ENCODE results near the gene PTPRD.

The PTPRD gene

DNA sequence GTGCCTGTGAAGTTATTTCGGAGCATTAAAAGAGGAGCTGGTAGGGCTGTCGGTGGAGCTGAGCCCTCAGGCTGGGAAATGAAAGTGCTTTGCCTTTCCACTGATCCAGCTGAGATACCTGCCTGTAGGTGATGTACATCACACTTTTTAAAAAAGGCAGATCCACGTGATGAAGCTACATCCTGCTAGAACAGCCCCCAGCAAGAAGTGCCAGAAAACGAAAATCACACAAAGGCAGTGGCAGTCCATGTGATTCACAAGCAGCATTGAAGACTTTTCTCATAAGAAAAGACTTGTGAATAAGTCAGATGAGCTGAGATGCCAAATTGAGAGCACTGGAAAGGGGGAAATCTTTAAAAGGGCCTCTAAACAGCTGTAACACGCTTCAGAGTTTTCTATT is 765.1 kb downstream of the PTPRD start:
- no peak for DNase-seq

DNA sequence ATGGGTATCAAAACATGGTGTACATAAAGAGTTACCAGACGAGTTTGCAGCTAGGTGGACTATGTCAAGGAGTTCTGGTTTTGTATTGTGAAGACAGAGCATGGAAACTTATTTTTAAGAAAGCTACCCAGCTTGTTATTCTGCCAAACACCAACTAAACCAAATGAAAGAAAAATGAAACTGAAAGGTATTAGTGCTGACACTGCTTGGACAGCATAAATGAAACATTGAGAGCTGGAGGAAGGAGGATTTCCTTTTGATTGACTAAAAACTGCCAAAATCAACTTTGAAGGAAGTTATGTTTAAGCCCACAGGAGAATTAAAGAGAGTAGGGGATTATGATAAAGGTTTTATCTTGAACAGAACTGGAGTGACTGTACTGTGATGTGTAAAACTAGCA is 766.2 kb downstream of the PTPRD start:
- no peak for DNase-seq

- no peak for DNase-seq
Observed at GRCh38 chr9:9820436-9820835, 792.4 kb downstream of the PTPRD start.

DNA sequence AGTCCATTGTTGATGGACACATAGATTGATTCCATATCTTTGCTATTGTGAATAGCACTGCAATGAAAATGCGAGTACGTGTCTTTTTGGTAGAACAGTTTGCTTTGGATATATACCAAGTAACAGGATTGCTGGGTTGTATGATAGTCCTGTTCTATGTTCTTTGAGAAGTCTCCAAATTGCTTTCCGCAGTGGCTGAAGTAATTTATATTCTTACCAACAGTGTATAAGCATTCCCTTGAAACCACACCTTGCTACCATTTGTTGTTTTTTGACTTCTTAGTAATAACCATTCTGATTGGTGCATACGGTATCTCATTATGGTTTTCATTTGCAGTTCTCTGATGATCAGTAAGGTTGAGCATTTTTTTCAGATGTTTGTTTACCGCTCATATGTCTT is 792.9 kb downstream of the PTPRD start:
- no peak for DNase-seq

DNA sequence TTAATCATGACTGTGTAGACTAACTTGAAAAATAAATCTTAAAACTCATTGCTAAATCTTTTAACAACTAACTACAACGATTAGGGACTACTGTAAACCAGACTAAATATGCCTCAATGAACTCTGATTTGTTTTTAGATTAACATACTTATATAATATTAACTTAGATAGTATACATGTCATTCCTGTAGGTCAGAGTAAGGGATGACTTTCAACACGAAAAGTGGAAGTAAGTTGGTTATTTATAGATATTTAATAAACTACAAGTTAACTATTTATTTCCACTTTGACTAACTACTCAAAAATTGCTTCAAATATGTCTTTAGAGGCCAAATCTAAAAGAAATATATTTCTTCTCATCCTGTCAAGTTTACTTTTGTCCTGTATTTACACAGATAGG is 795.6 kb downstream of the PTPRD start:
- DNase-seq: no peak

DNA sequence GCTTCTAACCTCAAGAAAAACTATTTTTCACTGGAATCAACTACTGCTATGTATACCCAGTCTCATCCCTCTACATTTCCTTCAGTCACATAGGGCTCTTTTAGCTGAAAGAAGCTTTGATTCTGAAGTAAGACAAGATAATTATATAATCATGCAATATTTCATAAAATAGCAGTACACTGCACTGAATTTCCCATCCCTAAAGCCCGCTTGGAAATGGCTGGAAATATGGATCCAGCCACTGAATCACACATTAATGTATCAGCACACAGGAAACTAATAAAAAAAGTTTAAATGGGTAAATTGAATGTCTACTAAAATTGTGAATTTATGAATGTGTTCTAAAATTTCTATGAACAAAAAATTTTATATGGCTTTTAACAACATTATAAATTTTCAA is 808.7 kb downstream of the PTPRD start:
- no peak for DNase-seq

DNA sequence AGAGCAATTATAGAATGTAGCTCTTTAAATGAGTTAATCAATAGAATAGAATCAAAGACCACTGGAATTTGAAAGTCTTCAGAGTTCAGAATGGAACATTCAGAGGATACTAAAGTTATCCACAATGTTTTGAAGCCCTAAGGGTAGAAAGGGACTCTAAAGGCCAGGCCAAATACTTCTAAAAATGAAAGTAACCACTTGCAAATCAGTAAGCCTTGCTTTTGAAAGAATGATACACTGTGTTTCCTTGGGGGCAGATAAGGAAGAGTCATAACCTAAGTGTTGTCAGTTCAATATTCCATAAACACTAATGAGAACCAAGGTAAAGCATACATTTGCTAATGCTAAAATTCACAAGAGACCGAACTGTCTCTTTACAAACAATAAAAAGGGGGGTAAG is 813.5 kb downstream of the PTPRD start:
- DNase-seq: no peak

- peak in 1 of 2 experiments; percentile 4 for DNase-seq
Observed at GRCh38 chr9:9792144-9792857, 820.5 kb downstream of the PTPRD start.

GRCh38 chr9:9791611-9792010 is 821.2 kb downstream of the PTPRD start:
- DNase-seq: peak; percentile 1 to 3

GRCh38 chr9:9790216-9790872 is 822.5 kb downstream of the PTPRD start:
- peak; percentile 8 to 29 for DNase-seq

DNA sequence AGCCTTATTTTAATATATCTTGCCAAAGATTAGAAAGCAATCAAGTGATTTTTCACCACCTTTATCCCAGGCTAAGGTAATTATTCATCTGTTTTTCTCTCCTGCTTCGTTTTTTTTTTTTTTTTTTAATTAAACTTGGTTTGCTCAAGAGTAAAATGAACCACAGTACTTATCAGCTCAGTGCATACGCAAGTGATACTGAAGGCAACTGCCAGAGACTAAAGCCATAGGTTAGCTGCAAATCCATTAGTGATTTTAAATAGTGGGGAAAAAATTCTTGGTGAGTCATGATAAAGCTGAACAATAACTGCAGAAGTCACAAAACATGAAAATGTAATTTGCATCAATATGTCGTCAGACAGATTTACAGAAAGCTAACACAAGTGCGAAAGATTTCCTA is 829.1 kb downstream of the PTPRD start:
- DNase-seq: no peak

- no peak for DNase-seq
Observed at GRCh38 chr9:9783211-9783610, 829.6 kb downstream of the PTPRD start.

GRCh38 chr9:9778293-9778692 is 834.5 kb downstream of the PTPRD start:
- DNase-seq: no peak

GRCh38 chr9:9774471-9774870 is 838.3 kb downstream of the PTPRD start:
- no peak for DNase-seq

GRCh38 chr9:9771314-9771713 is 841.5 kb downstream of the PTPRD start:
- DNase-seq: no peak

GRCh38 chr9:9764821-9765220 is 848.0 kb downstream of the PTPRD start:
- no peak for DNase-seq

DNA sequence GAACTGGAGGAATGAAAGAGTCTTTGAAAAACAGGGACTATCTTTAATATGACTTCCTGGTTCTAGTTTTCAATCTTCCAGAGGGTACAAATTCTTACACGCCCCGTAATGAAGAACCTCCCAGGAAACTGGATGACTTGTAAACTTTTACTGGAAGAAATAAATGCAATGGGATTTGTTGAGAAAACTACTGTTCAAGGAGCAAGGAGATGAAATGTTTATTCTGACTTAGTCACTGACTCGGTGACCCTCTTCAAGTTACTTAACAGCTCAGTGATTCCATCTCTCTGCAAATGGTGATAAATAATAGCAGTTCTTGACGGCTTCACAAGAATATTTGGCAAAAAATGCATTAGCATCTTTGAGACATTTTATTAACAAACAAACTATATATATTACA is 858.6 kb downstream of the PTPRD start:
- no peak for DNase-seq

DNA sequence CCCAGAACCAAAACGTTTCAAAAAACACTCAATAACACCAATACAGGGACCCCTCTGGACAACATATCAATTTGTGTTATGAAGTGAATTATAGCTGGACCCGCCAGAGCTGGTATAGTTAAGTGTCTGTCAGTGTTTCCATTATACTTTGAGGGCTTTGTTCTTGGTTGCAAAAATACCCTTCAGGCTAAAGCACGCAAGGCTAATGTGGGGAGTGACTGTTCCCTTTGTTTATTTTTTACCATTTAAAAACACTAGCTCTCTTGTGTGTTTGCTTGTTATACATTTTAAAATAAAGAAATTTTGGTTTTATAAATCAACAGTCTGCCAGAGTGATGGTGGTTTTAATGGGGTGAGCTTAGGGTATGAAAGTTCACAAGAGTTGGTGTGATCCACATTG is 859.5 kb downstream of the PTPRD start:
- DNase-seq: no peak

DNA sequence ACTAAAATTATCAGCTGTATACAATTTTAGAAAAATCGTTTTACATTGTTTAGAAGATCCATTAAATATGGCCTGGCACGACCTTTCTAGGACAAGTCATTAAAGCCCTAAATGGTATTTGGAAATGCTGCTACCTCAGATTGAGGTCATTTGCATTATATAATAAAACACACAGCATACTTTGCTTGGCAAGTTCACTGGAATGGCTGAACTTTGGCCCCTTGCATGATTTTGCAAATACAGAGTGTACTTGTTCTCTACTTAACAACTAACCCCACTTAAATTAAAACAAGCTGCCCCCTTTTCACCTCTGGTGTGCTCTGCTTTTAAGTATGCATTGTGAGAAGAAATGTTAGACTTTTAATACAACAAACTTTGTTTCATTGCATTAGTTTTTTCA is 860.1 kb downstream of the PTPRD start:
- no peak for DNase-seq

- DNase-seq: no peak
Observed at GRCh38 chr9:9751996-9752395, 860.8 kb downstream of the PTPRD start.

DNA sequence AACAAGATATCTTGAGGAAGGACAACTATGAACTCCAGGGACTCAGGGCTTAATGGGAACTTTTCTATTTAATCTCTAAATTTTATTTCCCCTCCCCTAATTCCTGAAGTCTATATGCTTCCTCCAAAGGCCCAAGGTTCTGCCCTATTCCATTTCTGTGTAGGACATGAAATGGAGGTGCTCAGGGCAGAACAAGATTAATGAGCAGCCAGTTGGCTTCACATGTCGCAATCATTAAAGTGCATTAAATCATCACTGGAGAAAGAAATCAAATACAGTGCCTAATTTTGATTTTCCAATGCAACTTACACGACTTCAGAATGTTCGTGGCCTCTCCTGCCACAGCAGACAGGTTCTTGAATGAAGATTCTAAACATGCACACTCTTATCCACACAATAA is 862.1 kb downstream of the PTPRD start:
- no peak for DNase-seq

GRCh38 chr9:9749591-9749990 is 863.2 kb downstream of the PTPRD start:
- DNase-seq: no peak

GRCh38 chr9:9747787-9748186 is 865.0 kb downstream of the PTPRD start:
- no peak for DNase-seq

DNA sequence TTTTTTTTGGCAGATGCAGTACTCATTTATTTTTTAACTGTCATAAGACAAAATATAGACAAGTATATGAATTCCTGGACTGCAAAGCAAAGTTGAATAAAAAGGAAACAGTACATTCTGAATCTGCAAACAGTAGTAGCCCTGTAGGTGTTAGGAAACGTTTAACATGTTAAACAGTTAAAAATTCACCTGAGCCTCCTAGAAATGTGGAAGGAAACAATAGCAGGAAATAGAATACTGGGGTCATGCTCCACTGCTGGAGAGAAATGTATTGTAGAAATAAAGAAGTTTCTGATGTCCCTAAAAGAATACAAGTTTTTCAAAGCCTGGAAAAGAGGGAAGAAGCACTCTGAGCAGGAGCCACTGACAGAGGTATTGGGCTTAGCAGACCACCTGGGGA is 866.0 kb downstream of the PTPRD start:
- DNase-seq: no peak

GRCh38 chr9:9743822-9744221 is 869.0 kb downstream of the PTPRD start:
- DNase-seq: no peak

Data from Kasumi-1 (cell line).